GM19043 (cell line): ENCODE results near the gene ANKRD36C.
"Not testable (repeated sequence)": the region's sequence is repeated elsewhere in the genome, so short reads cannot be mapped to it uniquely, and the experiment has no call there.

Experiments
- ATAC-seq: cut with Tn5 transposase; IDR thresholded peaks from one replicate; pipeline ENCODE4 v1.9.1; 2021; ENCODE audit warnings: low read depth; ENCODE audit not compliant: unreplicated experiment

The ANKRD36C gene

DNA sequence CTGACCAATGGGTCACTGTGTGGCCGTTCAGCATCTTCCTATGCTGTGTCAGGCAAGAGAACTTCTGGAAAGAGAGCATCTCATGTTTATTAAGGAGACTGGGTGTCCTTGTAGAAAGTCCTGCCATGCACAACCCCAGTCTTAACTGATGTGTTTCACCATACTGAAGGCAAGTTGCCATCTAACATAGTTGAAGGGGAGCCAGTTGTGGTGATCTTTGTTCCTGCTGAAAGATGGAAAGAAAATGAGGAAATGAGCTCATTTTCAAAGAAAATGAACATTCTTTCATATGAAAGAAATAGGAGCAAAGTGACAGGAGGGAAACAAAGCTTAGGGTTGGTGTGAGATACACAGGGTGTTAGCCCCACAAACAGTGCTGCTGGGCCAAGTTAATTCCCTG lies 178.3 kb downstream of the ANKRD36C start:
- not testable (repeated sequence) for ATAC-seq

- ATAC-seq = no peak
Observed at GRCh38 chr2:95799892-95800291, 191.7 kb downstream of the ANKRD36C start.

DNA sequence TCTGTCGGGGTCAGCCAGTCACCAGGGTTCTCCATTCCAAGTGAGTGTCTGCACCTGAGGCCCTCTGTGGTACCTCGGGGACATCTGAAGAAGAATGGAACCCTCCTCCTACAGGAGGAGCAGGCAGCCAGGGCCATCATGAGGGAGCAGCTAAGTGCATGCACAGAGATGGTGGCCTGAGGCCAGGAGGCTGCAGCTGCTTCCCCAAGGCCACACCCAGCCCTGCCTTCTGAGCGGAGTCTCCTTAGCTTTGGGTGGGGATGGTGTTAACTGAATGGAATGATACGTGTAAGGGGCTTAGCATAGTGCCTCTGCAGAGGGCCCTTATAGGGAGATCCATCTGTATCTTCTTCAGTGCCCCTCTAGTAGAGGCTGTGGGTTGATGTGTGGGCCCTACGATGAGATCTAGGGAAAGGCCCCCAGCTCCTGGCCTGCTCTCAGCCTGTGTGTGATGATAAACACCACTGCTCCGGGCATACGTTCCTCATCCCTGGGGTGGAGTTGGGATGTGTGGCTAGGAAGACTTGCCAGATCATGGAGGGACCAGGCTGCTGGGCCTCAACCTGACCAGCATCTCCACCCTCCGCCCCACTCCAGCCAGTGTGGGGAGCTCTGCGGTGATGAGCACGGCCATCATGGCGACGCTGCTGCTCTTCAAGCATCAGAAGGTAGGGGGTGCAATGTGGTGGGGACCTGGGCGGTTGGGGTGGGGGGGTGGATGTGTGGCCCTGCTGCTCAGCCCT lies 192.3 kb downstream of the ANKRD36C start:
- ATAC-seq = not testable (repeated sequence)

DNA sequence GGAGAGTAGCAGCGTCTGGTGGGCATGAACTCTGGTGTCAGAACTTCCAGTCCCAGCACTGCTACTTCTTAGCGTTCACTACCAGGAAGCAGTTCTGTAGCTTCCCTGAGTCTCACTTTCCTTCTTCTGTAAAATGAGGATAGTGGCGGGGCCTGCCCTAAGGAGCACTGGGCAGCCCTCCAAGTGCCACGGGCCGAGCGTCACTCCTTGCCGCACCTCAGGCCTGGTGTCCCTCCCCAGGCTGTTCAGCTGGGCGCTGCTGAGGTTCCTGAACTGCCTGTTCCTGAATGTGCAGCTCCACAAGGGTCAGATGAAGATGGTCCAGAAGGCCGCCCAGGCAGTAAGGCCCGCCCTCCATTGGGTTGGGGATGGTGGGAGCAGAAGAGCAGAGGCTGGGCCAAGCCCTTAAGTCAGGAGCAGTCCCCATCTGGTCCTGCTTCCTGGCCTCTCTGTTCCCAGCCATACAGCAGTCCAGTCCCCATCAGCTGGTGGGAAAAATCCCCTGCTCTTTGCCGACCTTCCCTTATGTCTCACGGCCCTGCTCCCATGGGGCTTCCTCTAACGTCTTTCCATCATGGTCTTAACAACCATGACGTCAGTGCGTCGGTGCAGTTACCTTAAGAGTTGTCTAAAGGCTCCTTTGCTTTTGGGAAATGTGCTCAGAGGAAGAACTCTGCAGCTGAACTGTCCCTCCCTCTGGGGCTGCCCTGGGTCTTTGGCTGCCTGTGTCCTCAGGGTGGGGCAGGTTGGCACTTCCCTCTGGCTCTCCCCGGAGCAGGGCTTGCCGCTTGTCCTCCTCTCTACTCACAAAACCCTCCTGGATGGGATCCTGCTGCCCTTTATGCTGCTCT lies 195.2 kb downstream of the ANKRD36C start:
- ATAC-seq = not testable (repeated sequence)

DNA sequence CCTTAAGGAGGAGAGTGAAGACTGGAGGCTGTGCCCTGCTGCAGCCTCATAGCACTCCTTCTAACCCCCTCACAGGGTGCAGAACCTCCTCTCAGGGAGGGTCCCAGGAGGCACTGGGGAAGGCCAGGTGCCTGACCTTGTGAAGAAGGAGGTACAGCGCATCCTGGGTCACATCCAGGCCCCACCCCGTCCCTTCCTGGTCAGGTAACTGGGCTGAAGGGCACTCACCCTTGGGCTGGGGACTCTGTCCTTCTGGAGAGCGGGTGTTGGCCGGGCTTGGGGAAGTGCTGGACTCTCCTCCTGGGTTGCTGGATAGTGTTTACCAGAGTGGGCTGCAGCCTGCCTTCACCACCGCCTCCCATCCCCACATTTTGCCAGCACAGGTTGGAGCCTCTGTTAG lies 197.7 kb downstream of the ANKRD36C start:
- ATAC-seq = not testable (repeated sequence)

DNA sequence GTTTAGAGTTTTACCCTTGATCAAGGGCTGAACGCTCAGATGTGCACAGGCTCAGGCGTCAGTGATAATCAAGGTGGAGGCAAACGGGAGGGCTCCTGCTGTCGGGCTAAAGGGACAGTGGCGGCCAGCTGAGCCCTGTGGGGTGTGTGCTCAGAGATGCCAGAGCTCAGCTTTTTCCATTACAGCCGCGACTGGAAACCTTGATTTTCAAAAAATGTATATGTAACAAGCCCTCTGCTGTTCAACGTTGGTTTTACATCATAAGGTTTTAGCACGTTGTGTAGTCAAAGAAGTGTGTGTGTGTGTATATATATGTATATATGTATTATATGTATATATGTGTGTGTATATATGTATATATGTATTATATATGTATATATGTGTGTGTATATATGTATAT lies 201.4 kb downstream of the ANKRD36C start:
- not testable (repeated sequence) for ATAC-seq

- not testable (repeated sequence) for ATAC-seq
Observed at GRCh38 chr2:95789385-95789784, 202.2 kb downstream of the ANKRD36C start.

- ATAC-seq = not testable (repeated sequence)
Observed at GRCh38 chr2:95788642-95789041, 203.0 kb downstream of the ANKRD36C start.
